ENCODE data around the gene LRWD1.

DNA sequence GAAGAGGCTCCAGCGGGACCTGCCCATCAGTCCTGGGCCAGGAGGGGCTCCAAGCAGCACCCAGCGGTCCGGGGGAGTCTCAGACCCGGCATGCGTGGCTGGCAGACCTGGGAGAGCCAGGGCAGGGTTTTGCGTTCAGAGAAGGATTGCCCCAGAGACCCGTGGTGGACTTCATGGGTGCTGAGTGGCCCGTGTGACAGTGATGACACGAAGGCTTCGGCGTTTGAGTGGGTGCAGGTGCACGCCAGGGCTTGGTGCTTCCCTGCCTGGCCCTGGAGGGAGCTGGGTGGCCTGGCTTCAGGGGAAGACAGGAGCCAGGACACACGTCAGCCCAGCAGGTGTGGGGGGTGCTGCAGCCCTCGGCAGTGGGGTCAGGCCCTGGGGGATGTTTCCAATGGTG lies 17.5 kb upstream of the LRWD1 start:
- TF ChIP-seq, protein P1, sequence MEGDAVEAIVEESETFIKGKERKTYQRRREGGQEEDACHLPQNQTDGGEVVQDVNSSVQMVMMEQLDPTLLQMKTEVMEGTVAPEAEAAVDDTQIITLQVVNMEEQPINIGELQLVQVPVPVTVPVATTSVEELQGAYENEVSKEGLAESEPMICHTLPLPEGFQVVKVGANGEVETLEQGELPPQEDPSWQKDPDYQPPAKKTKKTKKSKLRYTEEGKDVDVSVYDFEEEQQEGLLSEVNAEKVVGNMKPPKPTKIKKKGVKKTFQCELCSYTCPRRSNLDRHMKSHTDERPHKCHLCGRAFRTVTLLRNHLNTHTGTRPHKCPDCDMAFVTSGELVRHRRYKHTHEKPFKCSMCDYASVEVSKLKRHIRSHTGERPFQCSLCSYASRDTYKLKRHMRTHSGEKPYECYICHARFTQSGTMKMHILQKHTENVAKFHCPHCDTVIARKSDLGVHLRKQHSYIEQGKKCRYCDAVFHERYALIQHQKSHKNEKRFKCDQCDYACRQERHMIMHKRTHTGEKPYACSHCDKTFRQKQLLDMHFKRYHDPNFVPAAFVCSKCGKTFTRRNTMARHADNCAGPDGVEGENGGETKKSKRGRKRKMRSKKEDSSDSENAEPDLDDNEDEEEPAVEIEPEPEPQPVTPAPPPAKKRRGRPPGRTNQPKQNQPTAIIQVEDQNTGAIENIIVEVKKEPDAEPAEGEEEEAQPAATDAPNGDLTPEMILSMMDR (IDR thresholded peaks at IDR 0.05; ENCODE audit: borderline replicate concordance, extremely low read depth, low read length, poor library complexity, severe bottlenecking) = no peak
- no peak for TF ChIP-seq EZH2 (IDR thresholded peaks at IDR 0.05; ENCODE audit: borderline replicate concordance, low read depth, low read length, severe bottlenecking)
